A549 (cell line): Measurements from ENCODE around the gene KIAA0232. TPM values are rescaled to one million over a fixed set of nuclear protein-coding genes. Genes with fewer than 3 reads are reported as not detected.

ENCODE experiments used
- ATAC-seq, 2 experiments: fragments of 200-7000 bp in 1 of 2; fragments of >200 bp in 1 of 2; cut with Nextera tagmentation in 1 of 2; cut with Tn5 transposase in 1 of 2; 3 replicates each; pipeline versions ENCODE4 v1.8.0 to v1.9.1; 2018 to 2020; ENCODE audit warnings: mild to moderate bottlenecking in 1 of 2, moderate library complexity in 1 of 2
- CTCF ChIA-PET: fragments of 300-600 bp; sonication (Branson Sonifier 250); formaldehyde crosslinking; extraction: SDS; loops from one replicate; lab custom pipeline; 2021; ENCODE audit warnings: antibody characterized with exemption, inconsistent platforms; lab: Yijun Ruan, JAX
- POLR2A ChIA-PET: fragments of 350-600 bp; formaldehyde crosslinking; extraction: SDS; loops from one replicate; lab custom pipeline; 2021; ENCODE audit warnings: antibody characterized with exemption, inconsistent platforms; lab: Yijun Ruan, JAX
- DNase-seq, 2 experiments: peaks; one replicate each; pipeline versions ENCODE4 v3.0.0 to v3.0.0-alpha.2; 2011 to 2016; ENCODE audit warnings: low read depth in 1 of 2, low spot score in 1 of 2
- FAIRE-seq: peaks from 2 replicates; lab custom pipeline; 2011; peaks lifted over from hg19 to GRCh38; lab: Jason Lieb, UNC
- H3K27ac ChIP-seq, 2 experiments: fragments of >200 bp; sonication (Bioruptor Twin); formaldehyde crosslinking; 3 replicates each; pipeline ENCODE4 v1.5.1; 2016 to 2017
- H3K4me1 ChIP-seq: fragments of >200 bp; sonication (Bioruptor Twin); formaldehyde crosslinking; 3 replicates; pipeline ENCODE4 v1.6.1; 2016
- H3K4me2 ChIP-seq: fragments of >200 bp; sonication (Bioruptor Twin); formaldehyde crosslinking; 3 replicates; pipeline ENCODE4 v1.6.1; 2016
- H3K4me3 ChIP-seq: fragments of >200 bp; sonication (Bioruptor Twin); formaldehyde crosslinking; 3 replicates; pipeline ENCODE4 v1.5.1; 2016
- H3K9me3 ChIP-seq: fragments of >200 bp; sonication (Bioruptor Twin); formaldehyde crosslinking; 3 replicates; pipeline ENCODE4 v1.6.1; 2016
- BCL3 ChIP-seq: fragments of >200 bp; sonication (Bioruptor Twin); formaldehyde crosslinking; IDR thresholded peaks from 3 replicates; pipeline ENCODE4 v1.6.1; 2016
- BHLHE40 ChIP-seq: IDR thresholded peaks from 2 replicates; pipeline ENCODE4 v1.6.1; 2012; ENCODE audit warnings: low read depth, low read length, inconsistent platforms
- CHD2 ChIP-seq: fragments of 150-350 bp; IDR thresholded peaks from 2 replicates; pipeline ENCODE4 v1.6.1; 2014; ENCODE audit warnings: low read length; ENCODE audit not compliant: partially characterized antibody
- ESRRA ChIP-seq: fragments of 150-350 bp; IDR thresholded peaks from 2 replicates; pipeline ENCODE4 v1.6.1; 2014; ENCODE audit warnings: mild to moderate bottlenecking, low read length, borderline replicate concordance
- HES2 ChIP-seq: fragments of >200 bp; sonication (Bioruptor Twin); formaldehyde crosslinking; IDR thresholded peaks from 2 replicates; pipeline ENCODE4 v1.6.1; 2016
- HOXA7 ChIP-seq: fragments of 250-450 bp; sonication (Bioruptor Pico); IDR thresholded peaks from 2 replicates; pipeline ENCODE4 v1.5.0; 2020; ENCODE audit warnings: mild to moderate bottlenecking, moderate library complexity
- JUNB ChIP-seq: fragments of >200 bp; sonication (Bioruptor Twin); formaldehyde crosslinking; IDR thresholded peaks from 2 replicates; pipeline ENCODE4 v1.6.1; 2016
- KDM5A ChIP-seq: fragments of 200-600 bp; sonication (generic); IDR thresholded peaks from 2 replicates; pipeline ENCODE4 v1.6.1; 2016; ENCODE audit warnings: antibody characterized with exemption, mild to moderate bottlenecking
- POLR2AphosphoS2 ChIP-seq: conservative IDR thresholded peaks from 2 replicates; pipeline ENCODE4 v1.6.1; 2012; ENCODE audit warnings: low read length, improper control_type of control experiment, inconsistent platforms
- REST ChIP-seq: fragments of 200-600 bp; sonication (generic); IDR thresholded peaks from 2 replicates; pipeline ENCODE4 v1.6.1; 2016; ENCODE audit warnings: antibody characterized with exemption, mild to moderate bottlenecking, moderate library complexity
- SREBF2 ChIP-seq: fragments of 450-650 bp; IDR thresholded peaks from 2 replicates; pipeline ENCODE4 v1.6.1; 2014; ENCODE audit warnings: mild to moderate bottlenecking, moderate library complexity
- USF2 ChIP-seq: fragments of 450-650 bp; IDR thresholded peaks from 2 replicates; pipeline ENCODE4 v1.6.1; 2014; ENCODE audit warnings: antibody characterized with exemption
- WGBS: methylation state at CpG from one replicate; pipeline ENCODE4 v1.1.6; 2017; ENCODE audit errors: missing lambda C conversion rate; 5-methylcytosine and 5-hydroxymethylcytosine counted together
- polyA plus RNA-seq, 4 experiments: library from polyadenylated mRNA; depleted of rRNA in 3 of 4; stranded (reverse); fragments of >200 nt; fragmentation: RNase III in 1 of 4; extraction: RNeasy Plus Mini Kit Qiagen cat#74134 plus additional on column Dnase treatment in 1 of 4; gene quantifications; 2 replicates in 3 of 4; 3 replicates in 1 of 4; pipeline ENCODE4 v1.2.3, GENCODE V29; 2011 to 2017

Gene KIAA0232
- polyA plus RNA-seq, 2 of the 4 experiments (the other 2 are of a cell fraction) = 9.3 to 21.5 TPM

GRCh38 chr4:6886886-6887285 is 104.4 kb downstream of the KIAA0232 start:
- ChIA-PET CTCF (interaction anchor here (1.0 to 7.4 kb wide), 3 partner anchors 14 to 167 kb away, joined by 3 to 62 read pairs (median 7); no protein-coding TSS in a partner anchor), POLR2A (interaction anchor here (0.8 kb wide), 1 partner anchor 22 kb away, joined by 3 read pairs; the partner anchor contains the start of gene TBC1D14)
- no peak overlapping the region; a peak in 2 of 6 replicates for H3K27ac ChIP-seq
- DNase-seq = no peak
- no peak overlapping the region for H3K4me2 ChIP-seq
- ATAC-seq = no peak
- peaks cover 12% of the 10 kb centered on the region; the same call in 2 of the 3 replicates for H3K9me3 ChIP-seq
- no peak overlapping the region for H3K4me3 ChIP-seq
- WGBS = 86% methylated on average over 8 of the region's 10 CpGs
- TF ChIP-seq BHLHE40 (no peak), POLR2AphosphoS2 (no peak), JUNB (no peak)
- no peak for FAIRE-seq
- H3K4me1 ChIP-seq = peaks cover 20% of the 10 kb centered on the region

- Histone ChIP-seq H3K27ac (peak overlapping the region in 1 of 2 experiments; percentile 24; a peak in 2 of 6 replicates), H3K4me3 (no peak overlapping the region), H3K9me3 (peaks cover 12% of the 10 kb centered on the region; the same call in 2 of the 3 replicates), H3K4me1 (peaks cover 28% of the 10 kb centered on the region), H3K4me2 (no peak overlapping the region)
- ATAC-seq (no peak), DNase-seq (no peak), FAIRE-seq (no peak)
- no peak for TF ChIP-seq HOXA7
- no peak for TF ChIP-seq HES2
- no peak for TF ChIP-seq CHD2
- no peak for TF ChIP-seq KDM5A
- no peak for TF ChIP-seq USF2
- TF ChIP-seq REST = no peak
- TF ChIP-seq SREBF2 = no peak
- TF ChIP-seq POLR2AphosphoS2 = no peak
- TF ChIP-seq ESRRA = no peak
- ChIA-PET CTCF (interaction anchor here (1.0 to 7.4 kb wide), 2 partner anchors 14 to 23 kb away, joined by 3 to 62 read pairs; no protein-coding TSS in a partner anchor), POLR2A (interaction anchor here (0.8 kb wide), 1 partner anchor 22 kb away, joined by 3 read pairs; the partner anchor contains the start of gene TBC1D14)
- 91% methylated on average over 18 of the region's 21 CpGs for WGBS
Observed at GRCh38 chr4:6887591-6888371, 105.3 kb downstream of the KIAA0232 start.

- FAIRE-seq (no peak), DNase-seq (no peak), ATAC-seq (no peak)
- CTCF ChIA-PET = interaction anchor here (1.3 to 7.4 kb wide), 3 partner anchors 15 to 186 kb away, joined by 3 to 62 read pairs (median 6); no protein-coding TSS in a partner anchor
- peak overlapping the region in 1 of 2 experiments; percentile 24; a peak in 2 of 6 replicates for H3K27ac ChIP-seq
- H3K4me1 ChIP-seq = peaks cover 36% of the 10 kb centered on the region
- H3K4me3 ChIP-seq = no peak overlapping the region
- H3K9me3 ChIP-seq = peaks cover 12% of the 10 kb centered on the region; the same call in 2 of the 3 replicates
- H3K4me2 ChIP-seq = no peak overlapping the region
- WGBS = 93% methylated on average over 10 of the region's 15 CpGs
- POLR2A ChIA-PET = no interaction called here
- TF ChIP-seq BCL3 = no peak
Observed at GRCh38 chr4:6888506-6889071, 106.1 kb downstream of the KIAA0232 start.
